ENCODE results near the gene DUSP15.

DUSP15 gene

DNA sequence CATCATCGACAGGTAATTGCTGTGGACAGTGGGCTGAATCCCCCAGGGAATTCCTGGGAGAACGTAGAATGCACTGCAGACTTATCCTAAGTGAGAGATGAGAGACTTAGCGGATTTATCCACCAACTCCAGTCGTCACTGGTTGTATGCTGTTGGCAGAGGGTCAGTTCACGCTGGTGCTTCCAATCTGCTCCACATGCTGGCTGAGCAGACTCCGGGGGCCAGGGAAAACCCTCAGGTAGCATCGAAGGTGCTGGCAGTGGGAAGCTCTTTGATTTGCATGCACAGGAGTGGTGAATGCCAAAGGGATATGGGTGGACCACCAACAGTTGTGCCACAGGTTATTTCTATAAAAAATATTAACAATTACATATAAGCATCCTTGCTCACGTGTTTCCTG lies 20.3 kb upstream of the DUSP15 start:
- DNase-seq = no peak

DNA sequence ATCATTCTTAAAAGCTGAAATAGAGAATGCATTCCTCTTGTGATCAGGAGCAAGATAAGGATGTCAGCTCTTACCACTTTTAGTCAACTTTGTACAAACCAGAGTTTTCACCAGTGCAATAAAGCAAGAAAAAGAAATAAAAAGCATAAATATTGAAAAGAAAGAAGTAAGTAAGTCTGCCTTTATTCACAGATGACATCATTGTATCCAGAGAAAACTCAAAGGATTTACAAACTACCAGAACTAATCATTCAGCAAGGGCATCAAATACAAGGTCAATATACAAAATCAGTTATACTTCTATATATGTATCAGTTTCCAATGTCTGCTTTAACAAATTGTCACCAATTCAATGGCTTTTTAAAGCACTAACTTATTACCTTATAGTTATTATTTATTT lies 13.5 kb upstream of the DUSP15 start:
- no peak for DNase-seq

DNA sequence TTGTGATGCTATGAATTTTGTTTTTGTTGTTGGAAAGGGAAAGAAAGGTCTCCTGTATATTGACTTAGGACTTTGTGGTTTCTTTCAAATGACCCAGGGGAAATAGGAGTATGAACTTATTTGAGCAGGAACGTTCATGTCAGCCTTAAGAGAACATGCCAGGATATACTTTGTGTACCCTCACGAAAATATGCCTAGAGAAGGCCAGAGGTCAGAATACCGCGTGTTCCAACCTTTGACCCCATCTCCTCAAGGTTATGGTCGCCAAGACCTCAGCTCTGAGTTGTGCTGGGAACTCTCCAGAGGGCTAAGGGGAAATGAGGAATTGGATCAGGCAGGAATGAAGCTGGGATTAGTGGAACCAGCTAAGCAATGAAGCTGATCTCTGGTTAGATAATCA lies 11.6 kb upstream of the DUSP15 start:
- DNase-seq = no peak

DNA sequence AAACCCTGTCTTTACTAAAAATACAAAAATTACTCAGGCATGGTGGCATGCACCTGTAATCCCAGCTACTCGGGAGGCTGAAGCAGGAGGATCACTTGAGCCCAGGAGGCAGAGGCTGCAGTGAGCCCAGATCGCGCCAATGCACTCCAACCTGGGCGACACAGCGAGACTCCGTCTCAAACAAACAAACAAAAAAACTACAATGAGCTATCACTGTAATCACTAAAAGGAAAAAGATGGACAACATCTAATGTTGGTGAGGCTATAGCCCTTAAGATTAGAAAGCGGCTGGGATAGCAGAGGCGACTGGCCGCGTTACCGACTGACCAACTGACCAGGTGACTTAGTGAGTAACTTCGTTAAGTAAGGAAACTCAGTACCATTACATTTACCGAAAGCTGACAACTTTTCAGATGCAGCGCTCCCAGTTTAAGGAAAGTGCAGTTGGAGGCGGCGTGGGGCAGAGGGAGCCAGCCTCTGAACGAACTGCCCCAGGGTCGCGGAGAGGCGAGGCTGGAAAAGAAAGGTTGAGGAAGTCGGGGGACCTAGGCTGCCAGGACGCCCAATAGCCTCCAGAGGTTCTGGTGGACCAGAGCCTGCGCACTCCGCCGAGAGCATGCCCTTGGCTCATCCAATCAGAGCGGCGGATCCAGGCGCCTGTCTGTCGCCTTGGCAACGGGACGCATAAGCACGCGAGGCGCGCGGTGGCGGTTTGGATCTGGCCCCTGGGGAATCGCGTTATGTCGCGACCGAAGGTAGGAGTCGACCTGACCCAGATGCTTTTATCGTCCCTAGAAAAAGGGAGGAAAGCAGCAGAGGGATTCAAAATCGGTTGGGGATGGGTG lies 9.0 kb upstream of the DUSP15 start:
- peak; percentile 86 to 90 for DNase-seq

DNA sequence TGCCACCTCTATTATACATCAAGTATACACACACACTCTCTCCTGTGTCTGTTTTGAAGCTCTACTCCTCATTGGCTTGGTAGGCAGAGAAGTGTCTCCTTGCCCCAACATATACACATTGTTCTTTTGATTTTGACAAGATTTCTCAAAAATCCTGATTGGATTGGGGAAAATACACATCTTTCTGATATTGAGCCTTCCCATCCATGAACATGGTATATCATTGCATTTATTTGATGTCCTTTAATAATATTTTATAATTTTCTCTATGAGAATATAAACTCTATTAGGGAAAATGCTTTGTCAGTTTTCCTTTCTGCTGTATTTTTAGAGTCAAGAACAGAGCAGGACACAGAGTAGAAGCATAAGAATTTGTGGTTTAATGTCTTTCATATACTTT lies 7.4 kb upstream of the DUSP15 start:
- DNase-seq = no peak

DNA sequence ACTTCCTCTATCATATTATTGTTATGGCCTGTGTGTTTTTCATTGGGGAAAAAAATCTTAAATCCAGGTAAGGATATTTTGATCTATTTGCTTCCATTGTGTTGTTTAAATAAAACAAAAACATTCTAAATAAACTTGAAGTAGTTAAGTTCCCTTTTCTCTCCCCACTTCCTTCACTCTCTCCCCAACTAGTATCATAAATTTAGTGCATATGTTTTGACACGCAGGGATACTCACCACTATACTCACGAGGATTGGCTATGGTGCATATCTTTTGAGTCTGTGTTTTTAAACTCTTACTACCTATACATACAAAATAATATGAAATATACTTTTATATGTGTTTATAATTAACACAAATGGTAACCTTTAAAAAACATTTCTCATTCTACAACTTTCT lies 5.3 kb upstream of the DUSP15 start:
- DNase-seq = no peak

DNA sequence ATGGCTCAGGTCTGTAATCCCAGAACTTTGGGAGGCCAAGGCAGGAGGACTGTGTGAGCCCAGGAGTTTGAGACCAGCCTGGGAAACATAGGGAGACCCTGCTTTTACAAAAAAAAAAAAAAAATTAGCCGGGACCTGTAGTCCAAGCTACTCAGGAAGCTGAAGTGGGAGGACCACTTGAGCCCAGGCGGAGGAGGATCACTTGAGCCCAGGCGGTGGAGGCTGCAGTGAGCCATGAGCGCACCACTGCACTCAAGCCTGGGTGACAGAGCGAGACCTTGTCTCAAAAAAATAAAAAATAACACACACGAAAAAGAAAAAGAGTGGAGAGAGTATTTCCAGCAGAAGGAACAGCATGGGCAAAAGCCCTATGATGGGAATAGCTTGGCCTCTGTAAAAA lies 2.1 kb upstream of the DUSP15 start:
- no peak for DNase-seq

DNA sequence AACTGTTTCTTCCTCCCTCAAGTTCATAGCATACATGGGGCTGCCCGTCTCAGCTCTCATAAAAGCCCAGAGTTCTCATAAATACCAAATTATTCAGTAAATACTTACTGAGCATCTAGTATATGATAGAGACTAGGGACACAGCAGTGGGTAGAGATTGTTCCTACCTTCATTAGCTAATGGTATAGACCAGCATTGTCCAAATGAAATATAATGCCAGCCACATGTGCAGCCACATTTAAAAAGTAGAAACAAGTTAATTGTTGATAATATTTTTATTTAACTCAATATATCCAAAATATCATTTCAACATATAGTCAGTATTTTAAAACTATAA lies 1.3 kb upstream of the DUSP15 start:
- DNase-seq = no peak

DNA sequence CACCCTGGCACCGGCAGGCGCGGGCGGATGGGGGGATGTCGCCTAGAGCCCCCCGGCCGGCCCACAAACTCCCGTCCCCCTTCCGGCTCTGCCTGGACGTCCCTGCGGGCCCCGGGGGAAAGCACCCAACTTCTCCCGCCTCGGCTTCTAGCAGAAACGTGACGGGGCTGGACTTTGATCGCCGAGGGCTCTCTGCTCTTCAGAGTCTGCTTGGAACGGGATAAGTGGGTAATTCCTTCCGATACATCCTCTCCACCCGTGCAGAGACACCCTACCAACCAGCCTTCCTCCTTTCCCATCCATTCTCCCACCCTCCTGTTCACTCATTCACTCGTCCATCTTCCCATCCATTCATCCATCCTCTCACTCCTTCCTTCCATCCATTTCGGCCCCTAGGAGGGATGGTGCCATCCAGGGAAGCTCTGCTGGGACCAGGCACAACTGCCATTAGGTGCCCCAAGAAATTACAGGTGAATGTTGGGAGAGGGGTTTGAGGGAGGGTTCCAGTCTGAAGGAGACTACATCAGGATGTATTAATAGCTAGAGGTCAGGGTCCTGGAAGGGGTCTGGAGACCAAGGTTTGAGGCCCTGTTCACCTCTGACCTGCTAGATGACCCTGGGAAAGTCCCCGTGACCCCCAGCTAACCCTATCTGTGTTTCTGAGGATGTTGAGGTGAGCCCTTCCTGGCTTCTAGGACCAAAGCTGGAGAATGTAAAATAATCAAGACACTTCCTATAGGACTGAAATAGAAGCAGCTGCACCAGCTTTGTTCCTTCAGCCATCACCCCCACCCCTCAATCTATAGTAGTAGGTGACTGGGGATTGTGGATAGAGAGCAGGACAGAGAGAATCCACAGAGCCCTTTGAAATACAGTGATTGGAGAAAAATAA lies 645 bp upstream of the DUSP15 start:
- DNase-seq = no peak

DNA sequence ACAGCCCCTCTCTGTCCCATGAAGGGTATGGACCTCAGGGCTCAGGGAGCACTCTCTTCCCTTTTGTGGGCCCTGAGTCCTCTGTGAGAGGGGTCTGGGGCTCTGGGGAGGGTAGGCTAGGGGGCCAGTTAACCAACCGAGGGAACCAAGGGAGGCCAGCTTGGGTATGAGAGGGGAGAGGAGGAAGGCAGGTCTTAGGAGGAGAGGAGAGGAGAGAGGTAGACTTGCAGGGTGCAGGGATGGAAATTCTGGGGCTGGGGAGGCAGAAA lies 720 bp downstream of the DUSP15 start:
- DNase-seq = no peak

DNA sequence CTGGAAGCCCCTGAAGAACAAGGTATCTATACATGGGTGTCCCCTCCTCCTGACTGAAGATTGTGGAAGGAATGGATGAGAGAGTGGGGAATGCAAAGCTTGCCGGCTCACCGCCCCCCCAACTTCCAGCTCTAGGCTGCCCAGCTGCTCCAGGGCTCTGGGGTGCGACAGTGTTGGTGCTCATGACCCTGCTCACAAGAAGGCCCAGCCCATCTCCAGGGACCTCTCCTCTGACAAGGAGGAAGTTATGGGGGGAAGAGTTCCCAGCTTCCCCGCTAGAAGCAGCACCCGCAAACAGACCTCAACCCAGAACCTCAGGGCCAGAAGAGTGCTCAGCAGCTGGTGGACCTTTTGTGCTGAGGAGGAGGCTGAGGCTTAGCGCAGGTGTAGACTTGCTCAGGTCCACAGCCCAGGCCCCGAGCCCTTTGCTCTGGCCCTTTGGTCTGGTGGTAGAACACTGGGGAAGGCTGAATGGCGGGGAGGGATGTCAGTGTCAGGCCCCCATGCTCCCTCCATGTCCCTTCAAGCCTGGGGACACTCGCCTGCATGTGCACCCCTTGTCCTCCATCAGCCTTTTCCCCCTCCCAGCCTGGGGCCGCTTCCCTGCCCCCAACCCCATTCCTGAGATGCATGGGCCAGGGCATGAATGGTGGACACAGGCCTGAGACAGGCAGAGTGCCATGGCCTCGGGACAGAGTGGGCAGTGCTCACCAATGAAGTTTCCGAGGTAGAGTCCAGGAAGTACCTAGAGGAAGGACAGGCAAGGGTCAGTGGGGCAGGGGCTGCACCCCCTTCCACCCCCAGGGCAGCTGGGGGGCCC lies 1.3 kb downstream of the DUSP15 start:
- DNase-seq = no peak

DNA sequence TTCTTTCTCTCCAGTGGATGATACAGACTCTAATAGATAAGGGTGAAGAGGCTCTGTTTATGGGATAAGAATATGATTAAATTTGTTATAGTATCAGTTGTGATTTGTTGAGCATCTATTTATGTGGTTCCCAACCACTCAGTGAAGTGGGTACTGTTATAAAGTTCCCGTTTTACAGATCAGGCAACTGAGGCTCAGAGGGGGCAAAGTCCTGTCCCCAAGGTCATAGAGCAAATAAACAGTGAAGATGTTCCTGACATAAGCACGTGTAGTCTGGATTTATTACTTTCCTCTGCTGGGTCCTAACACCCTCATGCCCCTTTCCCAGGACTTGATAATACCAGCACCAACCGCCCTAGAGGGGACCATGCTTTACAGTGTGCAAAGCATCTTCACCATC lies 4.1 kb downstream of the DUSP15 start:
- no peak for DNase-seq

DNA sequence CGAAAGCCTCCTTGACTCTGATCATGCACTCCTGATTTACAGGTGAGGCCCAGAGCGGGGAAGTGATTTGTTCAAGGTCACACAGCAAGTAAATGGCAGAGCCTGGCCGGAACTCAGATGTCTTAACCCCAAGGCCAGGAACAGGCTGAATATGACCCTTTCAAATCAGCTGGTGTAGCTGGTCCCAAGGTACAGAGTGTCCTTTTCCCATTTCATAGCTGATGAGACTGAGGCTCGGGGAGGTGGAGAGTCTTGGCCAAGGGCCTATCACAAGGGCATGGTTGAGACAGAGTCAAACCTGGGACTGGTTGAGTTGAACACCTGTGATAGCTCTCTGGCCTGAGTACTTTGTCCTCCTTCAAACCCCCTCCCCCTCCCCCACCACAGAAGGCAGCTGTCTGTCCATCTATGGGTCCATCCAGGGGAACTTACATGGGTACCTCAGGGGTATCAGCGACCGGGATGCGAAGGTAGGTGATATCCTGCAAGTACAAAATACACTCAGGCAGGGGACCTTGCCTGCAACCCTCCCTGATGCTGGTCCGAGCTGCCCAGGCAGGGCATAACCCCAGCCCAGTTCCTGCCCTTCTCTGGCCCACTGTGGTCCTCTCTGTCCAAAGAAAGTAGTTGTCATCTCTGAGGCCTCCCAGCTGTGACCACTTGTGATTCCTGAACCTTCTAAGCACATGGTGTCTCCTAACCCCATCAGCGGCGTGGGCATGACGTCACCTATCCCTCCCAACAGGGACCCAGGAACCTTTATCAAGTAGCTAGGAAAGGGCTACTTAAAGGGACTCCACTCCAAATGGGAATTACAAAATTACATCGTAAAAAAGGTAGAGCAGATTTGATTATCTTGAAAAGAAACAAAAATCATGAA lies 5.6 kb downstream of the DUSP15 start:
- no peak for DNase-seq

DNA sequence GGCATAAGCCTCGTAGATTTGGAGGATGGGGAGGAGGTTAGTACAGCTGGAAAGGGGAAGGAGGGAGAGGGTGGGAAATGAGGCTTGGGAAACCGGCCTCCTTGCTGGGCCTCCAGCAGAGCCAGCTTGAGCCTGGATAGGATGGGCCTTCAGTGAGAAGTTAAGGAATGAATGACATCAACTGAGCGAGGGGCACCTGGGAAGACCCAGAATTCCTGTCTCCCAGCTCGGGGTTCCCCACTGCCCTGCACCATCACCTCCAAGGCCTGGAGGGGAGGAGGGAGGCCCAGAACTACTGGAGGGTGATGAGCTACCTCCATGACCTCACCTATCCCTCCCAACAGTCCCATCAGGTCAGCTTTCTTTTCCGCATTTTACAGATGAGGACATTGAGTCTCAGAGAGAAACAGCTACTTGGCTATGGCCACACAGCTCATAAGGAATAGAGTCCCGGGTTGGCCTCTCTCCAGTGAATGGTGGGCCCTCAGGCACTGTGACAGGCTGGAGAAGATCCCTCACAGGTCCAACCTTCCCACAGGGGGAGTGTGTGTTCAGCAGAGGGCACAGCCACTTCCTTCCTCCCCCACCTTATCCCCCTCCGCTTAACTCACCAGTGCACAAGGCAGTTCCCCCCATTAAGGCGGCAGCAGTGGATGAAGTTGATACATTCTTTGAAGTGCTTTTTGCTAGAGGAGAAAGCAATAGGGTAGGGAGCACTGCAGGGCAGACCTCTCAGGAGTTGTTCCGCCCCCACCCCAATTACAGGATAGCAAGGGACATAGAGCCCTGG lies 6.8 kb downstream of the DUSP15 start:
- no peak for DNase-seq

DNA sequence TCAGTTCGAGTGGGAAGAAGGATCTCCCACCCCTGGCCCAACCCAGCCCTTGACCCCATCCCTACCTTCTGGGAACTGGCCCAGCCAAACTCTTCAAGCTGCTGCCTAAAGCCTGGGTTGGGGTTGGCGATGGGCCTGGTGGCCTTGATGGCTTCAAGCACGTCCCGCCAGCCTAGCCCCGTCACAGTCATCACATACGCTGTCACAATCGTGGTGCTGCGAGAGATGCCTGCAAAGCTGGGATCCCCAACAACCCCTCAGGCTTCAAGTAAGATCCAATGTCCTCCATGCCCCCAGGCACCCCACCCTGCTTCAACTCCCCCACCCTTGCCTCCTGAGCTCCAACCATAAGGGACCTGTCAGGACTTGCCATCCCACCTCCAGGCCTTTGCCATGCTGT lies 7.8 kb downstream of the DUSP15 start:
- DNase-seq = no peak

DNA sequence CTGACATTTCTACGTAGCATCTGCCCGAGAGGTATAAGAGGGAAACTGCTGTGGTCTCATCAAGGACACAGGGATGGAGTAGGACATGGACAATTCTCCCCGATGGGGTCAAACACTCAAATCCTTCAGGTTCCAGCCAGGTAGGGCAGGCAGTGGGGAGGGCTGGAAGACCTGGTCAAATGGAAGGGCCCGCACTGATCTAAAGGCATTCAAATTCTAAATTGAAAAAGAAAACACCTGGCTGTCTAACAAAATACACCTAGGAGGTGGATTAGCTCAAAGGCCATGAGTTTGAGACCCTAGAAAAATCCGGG lies 8.2 kb downstream of the DUSP15 start:
- DNase-seq = no peak

DNA sequence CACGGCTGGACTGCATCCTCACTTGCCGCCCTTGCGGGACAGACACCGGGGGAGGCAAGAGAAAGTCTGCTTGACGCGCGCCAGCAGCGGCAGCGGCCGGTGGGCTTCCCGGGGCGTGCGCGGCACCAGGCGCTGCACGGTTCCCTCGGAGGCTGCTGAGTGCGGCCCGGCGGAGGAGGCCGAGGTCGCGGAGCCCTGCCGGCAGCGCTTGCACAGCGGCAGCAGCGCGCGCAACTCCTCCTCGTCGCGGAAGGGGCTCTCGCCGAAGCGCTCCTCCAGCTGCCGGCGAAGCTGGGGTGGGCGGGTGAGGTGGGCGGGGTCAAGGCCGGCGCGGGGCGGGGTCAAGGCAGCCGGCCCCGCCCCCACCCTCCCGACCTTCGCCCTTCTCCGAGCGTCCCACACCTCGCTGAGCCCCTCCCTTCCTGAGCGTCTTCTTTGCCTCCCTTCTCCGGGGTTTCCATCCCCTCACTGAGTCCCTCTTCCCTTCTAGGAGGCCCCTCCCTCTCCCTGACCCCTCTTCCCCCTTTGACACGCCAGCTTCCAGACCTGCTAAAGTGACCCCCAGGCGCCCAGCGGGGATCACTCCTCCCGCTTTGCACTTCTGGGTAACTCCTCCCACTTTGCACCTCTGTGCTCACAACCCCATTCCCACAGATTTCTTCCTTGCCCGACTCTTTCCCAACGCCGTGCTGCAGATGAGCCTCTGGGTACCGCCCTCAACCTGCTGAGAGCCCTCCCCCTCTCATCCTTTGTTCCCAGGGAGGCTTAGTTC lies 8.8 kb downstream of the DUSP15 start:
- DNase-seq = peak; percentile 76 to 77

DNA sequence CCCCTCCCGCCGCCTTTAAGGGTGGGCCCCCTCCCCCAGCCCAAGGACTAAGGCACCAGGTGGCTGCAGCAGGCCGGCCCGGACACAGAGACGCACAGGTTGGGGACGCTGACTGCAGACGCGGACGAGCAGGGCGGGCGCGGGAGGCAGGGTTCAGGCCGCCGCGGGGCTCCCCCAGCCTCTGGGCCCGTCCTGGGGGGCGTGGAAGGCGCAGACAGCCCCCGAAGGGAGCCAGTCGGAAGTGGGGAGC lies 9.3 kb downstream of the DUSP15 start:
- no peak for DNase-seq

DNA sequence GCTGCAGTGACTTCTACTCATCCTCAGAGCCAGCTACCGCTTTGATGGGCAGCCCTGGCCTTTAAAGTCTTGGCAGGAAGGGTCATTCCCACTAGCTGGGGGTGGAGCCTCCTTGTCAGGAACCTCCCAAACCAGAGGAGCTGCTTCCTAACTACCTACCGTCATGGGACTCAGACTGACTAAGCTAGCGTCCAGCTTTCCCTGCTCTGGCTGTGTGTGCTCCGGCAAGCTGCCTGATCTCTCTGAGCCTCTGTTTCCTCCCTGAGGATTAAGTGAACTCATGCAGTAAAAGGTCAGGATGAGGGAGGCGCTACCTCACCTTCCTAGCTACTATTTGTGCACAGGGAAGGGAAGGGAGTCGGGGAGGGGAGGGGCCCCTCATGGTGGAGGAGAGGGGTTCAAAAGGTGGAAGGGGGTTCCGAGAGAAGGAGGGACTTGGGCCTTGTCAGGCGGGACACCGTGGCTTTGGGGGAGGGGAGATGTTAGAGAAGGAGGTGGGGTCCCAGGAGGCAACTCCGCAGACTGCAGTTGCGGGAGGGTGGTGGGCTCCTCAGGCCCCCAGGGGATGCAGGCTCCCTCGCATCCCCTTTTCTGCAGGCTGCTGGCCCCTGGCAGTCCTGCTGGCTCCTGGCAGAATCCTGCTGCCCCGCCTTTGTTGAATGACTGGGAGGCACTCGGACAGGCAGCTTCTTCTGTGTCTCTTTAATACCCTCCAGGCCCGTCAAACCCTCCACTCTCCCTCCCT lies 9.8 kb downstream of the DUSP15 start:
- DNase-seq = no peak

DNA sequence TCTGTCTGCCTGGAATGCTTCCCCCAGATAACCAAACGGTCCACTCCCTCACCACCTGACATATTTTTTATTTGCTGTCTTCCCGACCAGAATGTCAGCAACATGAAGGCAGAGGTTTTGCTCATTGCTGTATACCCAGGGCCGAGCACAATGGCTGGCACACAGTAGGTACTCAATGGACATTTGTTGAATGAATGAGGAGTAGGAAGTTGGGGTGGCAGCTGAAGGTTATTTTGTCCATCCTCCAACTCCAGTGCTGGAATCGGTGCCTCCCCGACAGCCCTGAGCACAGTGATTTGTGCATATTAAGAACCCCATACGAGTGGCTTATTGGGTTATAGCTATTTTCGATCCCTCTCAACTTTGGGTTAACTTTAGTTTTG lies 10.3 kb downstream of the DUSP15 start:
- DNase-seq = no peak

Measured in CD4-positive, alpha-beta T cell treated with Interleukin-4 for 1 hour (primary cell).